ENCODE measurements around the gene TTC9B.

Gene TTC9B

GRCh38 chr19:40247735-40248262 is 29.6 kb upstream of the TTC9B start:
- Histone ChIP-seq H3K27me3 (ENCODE audit: control insufficient read depth, insufficient read depth, low read length) (no peaks in the 10 kb centered on the region), H3K27ac (ENCODE audit: low read depth, low read length) (no peak overlapping the region), H3K9ac (ENCODE audit: low read depth, low read length) (no peak overlapping the region), H3K36me3 (ENCODE audit: control insufficient read depth, insufficient read depth, low read length) (peaks cover 15% of the 10 kb centered on the region; the same call in 1 of the 2 replicates), H3K9me3 (ENCODE audit: control insufficient read depth, insufficient read depth, low read length) (no peaks in the 10 kb centered on the region), H3K4me1 (ENCODE audit: control insufficient read depth, insufficient read depth, low read length) (peaks cover 7% of the 10 kb centered on the region), H3K4me3 (ENCODE audit: low read depth, low read length) (no peak overlapping the region)

- Histone ChIP-seq H3K4me3 (ENCODE audit: low read depth, low read length) (no peak overlapping the region), H3K27ac (ENCODE audit: low read depth, low read length) (no peak overlapping the region), H3K9ac (ENCODE audit: low read depth, low read length) (no peak overlapping the region), H3K9me3 (ENCODE audit: control insufficient read depth, insufficient read depth, low read length) (no peaks in the 10 kb centered on the region), H3K36me3 (ENCODE audit: control insufficient read depth, insufficient read depth, low read length) (peaks cover 18% of the 10 kb centered on the region), H3K4me1 (ENCODE audit: control insufficient read depth, insufficient read depth, low read length) (0 out of 2 replicates have a peak, but pooled peaks cover under 1% of the 10 kb centered on the region), H3K27me3 (ENCODE audit: control insufficient read depth, insufficient read depth, low read length) (no peaks in the 10 kb centered on the region)
These were observed 29.0 kb upstream of the TTC9B start for GRCh38 chr19:40247178-40247577.

GRCh38 chr19:40246292-40247073 is 28.3 kb upstream of the TTC9B start:
- Histone ChIP-seq H3K36me3 (ENCODE audit: control insufficient read depth, insufficient read depth, low read length) (peaks cover 22% of the 10 kb centered on the region), H3K27ac (ENCODE audit: low read depth, low read length) (no peak overlapping the region)

GRCh38 chr19:40245506-40246128 is 27.4 kb upstream of the TTC9B start:
- no peaks in the 10 kb centered on the region for H3K4me1 ChIP-seq (ENCODE audit: control insufficient read depth, insufficient read depth, low read length)
- no peak overlapping the region for H3K27ac ChIP-seq (ENCODE audit: low read depth, low read length)
- no peaks in the 10 kb centered on the region for H3K27me3 ChIP-seq (ENCODE audit: control insufficient read depth, insufficient read depth, low read length)
- no peak overlapping the region for H3K4me3 ChIP-seq (ENCODE audit: low read depth, low read length)
- H3K9ac ChIP-seq (ENCODE audit: low read depth, low read length), result no peak overlapping the region
- peaks cover 24% of the 10 kb centered on the region for H3K36me3 ChIP-seq (ENCODE audit: control insufficient read depth, insufficient read depth, low read length)
- no peaks in the 10 kb centered on the region for H3K9me3 ChIP-seq (ENCODE audit: control insufficient read depth, insufficient read depth, low read length)

More at GRCh38 chr19:40246292-40247073, 28.3 kb upstream of the TTC9B start:
- H3K4me3 ChIP-seq (ENCODE audit: low read depth, low read length), result no peak overlapping the region
- H3K9ac ChIP-seq (ENCODE audit: low read depth, low read length), result no peak overlapping the region
- H3K4me1 ChIP-seq (ENCODE audit: control insufficient read depth, insufficient read depth, low read length), result no peaks in the 10 kb centered on the region
- H3K27me3 ChIP-seq (ENCODE audit: control insufficient read depth, insufficient read depth, low read length), result no peaks in the 10 kb centered on the region
- H3K9me3 ChIP-seq (ENCODE audit: control insufficient read depth, insufficient read depth, low read length), result no peaks in the 10 kb centered on the region

GRCh38 chr19:40244579-40245317 is 26.6 kb upstream of the TTC9B start:
- no peaks in the 10 kb centered on the region for H3K27me3 ChIP-seq (ENCODE audit: control insufficient read depth, insufficient read depth, low read length)
- H3K36me3 ChIP-seq (ENCODE audit: control insufficient read depth, insufficient read depth, low read length), result peaks cover 30% of the 10 kb centered on the region
- no peaks in the 10 kb centered on the region for H3K4me1 ChIP-seq (ENCODE audit: control insufficient read depth, insufficient read depth, low read length)
- no peak overlapping the region for H3K4me3 ChIP-seq (ENCODE audit: low read depth, low read length)
- no peak overlapping the region for H3K27ac ChIP-seq (ENCODE audit: low read depth, low read length)
- H3K9ac ChIP-seq (ENCODE audit: low read depth, low read length), result no peak overlapping the region
- no peaks in the 10 kb centered on the region for H3K9me3 ChIP-seq (ENCODE audit: control insufficient read depth, insufficient read depth, low read length)

- Histone ChIP-seq H3K4me3 (ENCODE audit: low read depth, low read length) (no peak overlapping the region), H3K27me3 (ENCODE audit: control insufficient read depth, insufficient read depth, low read length) (no peaks in the 10 kb centered on the region), H3K9ac (ENCODE audit: low read depth, low read length) (no peak overlapping the region), H3K9me3 (ENCODE audit: control insufficient read depth, insufficient read depth, low read length) (no peaks in the 10 kb centered on the region), H3K4me1 (ENCODE audit: control insufficient read depth, insufficient read depth, low read length) (no peaks in the 10 kb centered on the region), H3K36me3 (ENCODE audit: control insufficient read depth, insufficient read depth, low read length) (peaks cover 39% of the 10 kb centered on the region), H3K27ac (ENCODE audit: low read depth, low read length) (no peak overlapping the region)
These were observed 25.0 kb upstream of the TTC9B start for GRCh38 chr19:40243181-40243580.

GRCh38 chr19:40242480-40242879 is 24.3 kb upstream of the TTC9B start:
- H3K9me3 ChIP-seq (ENCODE audit: control insufficient read depth, insufficient read depth, low read length), result no peaks in the 10 kb centered on the region
- no peak overlapping the region for H3K9ac ChIP-seq (ENCODE audit: low read depth, low read length)
- H3K4me1 ChIP-seq (ENCODE audit: control insufficient read depth, insufficient read depth, low read length), result no peaks in the 10 kb centered on the region
- no peaks in the 10 kb centered on the region for H3K27me3 ChIP-seq (ENCODE audit: control insufficient read depth, insufficient read depth, low read length)
- no peak overlapping the region for H3K27ac ChIP-seq (ENCODE audit: low read depth, low read length)
- peaks cover 46% of the 10 kb centered on the region for H3K36me3 ChIP-seq (ENCODE audit: control insufficient read depth, insufficient read depth, low read length)
- no peak overlapping the region for H3K4me3 ChIP-seq (ENCODE audit: low read depth, low read length)

GRCh38 chr19:40241809-40242384 is 23.7 kb upstream of the TTC9B start:
- no peak overlapping the region for H3K4me3 ChIP-seq (ENCODE audit: low read depth, low read length)
- H3K9ac ChIP-seq (ENCODE audit: low read depth, low read length), result no peak overlapping the region
- no peaks in the 10 kb centered on the region for H3K4me1 ChIP-seq (ENCODE audit: control insufficient read depth, insufficient read depth, low read length)
- H3K27ac ChIP-seq (ENCODE audit: low read depth, low read length), result no peak overlapping the region
- H3K9me3 ChIP-seq (ENCODE audit: control insufficient read depth, insufficient read depth, low read length), result no peaks in the 10 kb centered on the region
- no peaks in the 10 kb centered on the region for H3K27me3 ChIP-seq (ENCODE audit: control insufficient read depth, insufficient read depth, low read length)
- peaks cover 50% of the 10 kb centered on the region for H3K36me3 ChIP-seq (ENCODE audit: control insufficient read depth, insufficient read depth, low read length)

GRCh38 chr19:40241125-40241808 is 23.1 kb upstream of the TTC9B start:
- Histone ChIP-seq H3K27ac (ENCODE audit: low read depth, low read length) (no peak overlapping the region), H3K4me3 (ENCODE audit: low read depth, low read length) (no peak overlapping the region), H3K9ac (ENCODE audit: low read depth, low read length) (no peak overlapping the region), H3K4me1 (ENCODE audit: control insufficient read depth, insufficient read depth, low read length) (no peaks in the 10 kb centered on the region), H3K27me3 (ENCODE audit: control insufficient read depth, insufficient read depth, low read length) (no peaks in the 10 kb centered on the region), H3K9me3 (ENCODE audit: control insufficient read depth, insufficient read depth, low read length) (no peaks in the 10 kb centered on the region), H3K36me3 (ENCODE audit: control insufficient read depth, insufficient read depth, low read length) (peaks cover 56% of the 10 kb centered on the region)

- Histone ChIP-seq H3K4me3 (ENCODE audit: low read depth, low read length) (no peak overlapping the region), H3K9ac (ENCODE audit: low read depth, low read length) (no peak overlapping the region), H3K27me3 (ENCODE audit: control insufficient read depth, insufficient read depth, low read length) (no peaks in the 10 kb centered on the region), H3K27ac (ENCODE audit: low read depth, low read length) (no peak overlapping the region), H3K4me1 (ENCODE audit: control insufficient read depth, insufficient read depth, low read length) (no peaks in the 10 kb centered on the region), H3K9me3 (ENCODE audit: control insufficient read depth, insufficient read depth, low read length) (no peaks in the 10 kb centered on the region), H3K36me3 (ENCODE audit: control insufficient read depth, insufficient read depth, low read length) (peaks cover 61% of the 10 kb centered on the region)
These were observed 22.1 kb upstream of the TTC9B start for GRCh38 chr19:40240332-40240731.

All from HUES48 (cell line).